Astrocyte (in vitro differentiated cells and primary cell): ENCODE data around the gene CRACDL.

Experiments
- EZH2 ChIP-seq: IDR thresholded peaks from 2 replicates; pipeline ENCODE4 v1.6.1; 2012; ENCODE audit warnings: mild to moderate bottlenecking, low read length, inconsistent platforms; ENCODE audit not compliant: insufficient read depth
- TF ChIP-seq, protein P1 (sequence below): IDR thresholded peaks from 2 replicates; pipeline ENCODE4 v1.5.1; 2011; ENCODE audit warnings: low read depth, mild to moderate bottlenecking, inconsistent platforms, low read length, moderate library complexity; ENCODE audit not compliant: insufficient read depth

DNA sequence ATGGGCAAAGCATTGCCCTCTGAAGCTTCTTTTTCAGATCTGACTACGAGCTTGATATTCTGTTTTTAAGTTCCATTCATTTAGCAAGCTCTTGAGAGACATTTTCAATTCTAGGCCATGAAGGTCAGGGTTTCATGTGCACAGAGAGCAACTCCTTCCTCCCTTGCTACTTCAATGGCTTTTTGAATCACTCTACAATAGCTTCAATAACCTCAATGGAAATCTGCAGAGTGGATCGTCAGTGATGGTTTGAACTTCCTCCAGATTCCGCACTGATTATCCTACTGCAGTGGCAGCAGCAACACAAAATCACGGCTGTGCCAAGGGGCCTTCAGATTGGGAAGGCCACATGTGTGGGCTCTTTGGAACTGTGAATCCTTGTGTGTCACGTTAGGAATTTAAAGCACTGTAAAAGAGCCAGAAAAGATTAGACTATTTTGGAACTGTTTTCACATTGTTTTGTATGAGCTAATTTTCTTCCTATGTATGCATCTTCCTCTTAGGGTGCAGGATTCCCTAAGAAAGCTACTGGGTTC, 116.7 kb downstream of the CRACDL start:
- TF ChIP-seq, protein P1, sequence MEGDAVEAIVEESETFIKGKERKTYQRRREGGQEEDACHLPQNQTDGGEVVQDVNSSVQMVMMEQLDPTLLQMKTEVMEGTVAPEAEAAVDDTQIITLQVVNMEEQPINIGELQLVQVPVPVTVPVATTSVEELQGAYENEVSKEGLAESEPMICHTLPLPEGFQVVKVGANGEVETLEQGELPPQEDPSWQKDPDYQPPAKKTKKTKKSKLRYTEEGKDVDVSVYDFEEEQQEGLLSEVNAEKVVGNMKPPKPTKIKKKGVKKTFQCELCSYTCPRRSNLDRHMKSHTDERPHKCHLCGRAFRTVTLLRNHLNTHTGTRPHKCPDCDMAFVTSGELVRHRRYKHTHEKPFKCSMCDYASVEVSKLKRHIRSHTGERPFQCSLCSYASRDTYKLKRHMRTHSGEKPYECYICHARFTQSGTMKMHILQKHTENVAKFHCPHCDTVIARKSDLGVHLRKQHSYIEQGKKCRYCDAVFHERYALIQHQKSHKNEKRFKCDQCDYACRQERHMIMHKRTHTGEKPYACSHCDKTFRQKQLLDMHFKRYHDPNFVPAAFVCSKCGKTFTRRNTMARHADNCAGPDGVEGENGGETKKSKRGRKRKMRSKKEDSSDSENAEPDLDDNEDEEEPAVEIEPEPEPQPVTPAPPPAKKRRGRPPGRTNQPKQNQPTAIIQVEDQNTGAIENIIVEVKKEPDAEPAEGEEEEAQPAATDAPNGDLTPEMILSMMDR: no peak
- no peak for TF ChIP-seq EZH2
